HepG2 (cell line): Measurements from ENCODE around the gene DDX60.

Experiments used
- EP300 ChIP-seq, 3 experiments: sonication (generic) in 1 of 3; formaldehyde crosslinking in 1 of 3; IDR thresholded peaks; 2 replicates each; pipeline versions ENCODE4 v1.5.1 to v1.6.1; 2011 to 2020; ENCODE audit warnings: low read depth in 2 of 3, low read length in 2 of 3, borderline replicate concordance in 1 of 3, improper control_type of control experiment in 1 of 3, mild to moderate bottlenecking in 1 of 3, missing genetic modification reagents in 1 of 3, moderate library complexity in 1 of 3
- FOXK2 ChIP-seq: fragments of 450-650 bp; IDR thresholded peaks from 2 replicates; pipeline ENCODE4 v1.6.1; 2016
- MAFK ChIP-seq, 2 experiments: IDR thresholded peaks in 1 of 2; conservative IDR thresholded peaks in 1 of 2; 2 replicates each; pipeline ENCODE4 v1.6.1; 2011; ENCODE audit warnings: improper control_type of control experiment in 2 of 2, low read length in 2 of 2
- POLR2A ChIP-seq, 2 experiments: IDR thresholded peaks; 2 replicates each; pipeline ENCODE4 v1.6.1; 2011; ENCODE audit warnings: low read depth in 2 of 2, low read length in 2 of 2, mild to moderate bottlenecking in 1 of 2, moderate library complexity in 1 of 2; ENCODE audit not compliant: insufficient read depth in 1 of 2
- RFX5 ChIP-seq: IDR thresholded peaks from 2 replicates; pipeline ENCODE4 v1.6.1; 2011; ENCODE audit warnings: low read depth, low read length, improper control_type of control experiment
- TCF7 ChIP-seq: sonication (generic); IDR thresholded peaks from 2 replicates; pipeline ENCODE4 v1.6.1; 2016; ENCODE audit warnings: antibody characterized with exemption, low read depth
- TF ChIP-seq, protein P1 (sequence below): IDR thresholded peaks from 2 replicates; pipeline ENCODE4 v1.4.0; 2020; ENCODE audit warnings: mild to moderate bottlenecking, missing genetic modification reagents

DNA sequence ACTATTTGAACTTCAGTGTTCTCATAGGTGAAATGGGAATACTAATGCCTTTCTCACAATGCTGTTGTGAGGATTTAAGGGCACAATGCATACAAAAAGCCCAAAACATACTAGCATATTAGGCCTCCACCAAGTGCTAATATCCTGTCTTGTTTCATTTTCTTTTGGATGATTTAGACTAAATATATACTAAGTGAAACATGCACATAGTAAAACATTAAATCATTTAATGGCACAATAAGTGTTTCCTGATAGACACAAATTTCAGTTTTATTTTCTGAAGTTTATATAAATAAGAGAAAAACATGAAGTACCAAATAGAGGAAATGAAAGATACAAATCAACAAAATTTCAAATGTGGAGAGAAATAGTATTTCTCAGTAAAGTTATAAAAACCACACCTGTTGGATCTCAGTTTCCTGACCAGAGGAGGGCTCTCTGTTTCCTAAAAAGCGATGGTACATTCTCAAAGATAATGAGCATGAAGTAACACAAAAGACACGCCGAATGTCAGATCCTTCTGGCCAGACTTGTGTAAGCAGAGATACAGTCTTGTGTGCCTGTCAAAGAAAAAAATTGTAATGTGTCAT, 25.1 kb downstream of the DDX60 start:
- TF ChIP-seq TCF7 (no peak), EP300 (IDR thresholded peaks at IDR 0.05; ENCODE audit: low read depth in 2 of 2, low read length in 2 of 2) (no peak), EP300 (CRISPR knock-in tag; IDR thresholded peaks at IDR 0.05; ENCODE audit: borderline replicate concordance) (no peak), MAFK (conservative IDR thresholded peaks at IDR 0.05 in 1 of 2, IDR thresholded peaks at IDR 0.05 in 1 of 2; ENCODE audit: low read length in 2 of 2) (no peak), POLR2A (IDR thresholded peaks at IDR 0.05; ENCODE audit: insufficient read depth in 1 of 2, low read depth in 2 of 2, low read length in 2 of 2) (no peak), RFX5 (no peak), FOXK2 (no peak)
- TF ChIP-seq, protein P1, sequence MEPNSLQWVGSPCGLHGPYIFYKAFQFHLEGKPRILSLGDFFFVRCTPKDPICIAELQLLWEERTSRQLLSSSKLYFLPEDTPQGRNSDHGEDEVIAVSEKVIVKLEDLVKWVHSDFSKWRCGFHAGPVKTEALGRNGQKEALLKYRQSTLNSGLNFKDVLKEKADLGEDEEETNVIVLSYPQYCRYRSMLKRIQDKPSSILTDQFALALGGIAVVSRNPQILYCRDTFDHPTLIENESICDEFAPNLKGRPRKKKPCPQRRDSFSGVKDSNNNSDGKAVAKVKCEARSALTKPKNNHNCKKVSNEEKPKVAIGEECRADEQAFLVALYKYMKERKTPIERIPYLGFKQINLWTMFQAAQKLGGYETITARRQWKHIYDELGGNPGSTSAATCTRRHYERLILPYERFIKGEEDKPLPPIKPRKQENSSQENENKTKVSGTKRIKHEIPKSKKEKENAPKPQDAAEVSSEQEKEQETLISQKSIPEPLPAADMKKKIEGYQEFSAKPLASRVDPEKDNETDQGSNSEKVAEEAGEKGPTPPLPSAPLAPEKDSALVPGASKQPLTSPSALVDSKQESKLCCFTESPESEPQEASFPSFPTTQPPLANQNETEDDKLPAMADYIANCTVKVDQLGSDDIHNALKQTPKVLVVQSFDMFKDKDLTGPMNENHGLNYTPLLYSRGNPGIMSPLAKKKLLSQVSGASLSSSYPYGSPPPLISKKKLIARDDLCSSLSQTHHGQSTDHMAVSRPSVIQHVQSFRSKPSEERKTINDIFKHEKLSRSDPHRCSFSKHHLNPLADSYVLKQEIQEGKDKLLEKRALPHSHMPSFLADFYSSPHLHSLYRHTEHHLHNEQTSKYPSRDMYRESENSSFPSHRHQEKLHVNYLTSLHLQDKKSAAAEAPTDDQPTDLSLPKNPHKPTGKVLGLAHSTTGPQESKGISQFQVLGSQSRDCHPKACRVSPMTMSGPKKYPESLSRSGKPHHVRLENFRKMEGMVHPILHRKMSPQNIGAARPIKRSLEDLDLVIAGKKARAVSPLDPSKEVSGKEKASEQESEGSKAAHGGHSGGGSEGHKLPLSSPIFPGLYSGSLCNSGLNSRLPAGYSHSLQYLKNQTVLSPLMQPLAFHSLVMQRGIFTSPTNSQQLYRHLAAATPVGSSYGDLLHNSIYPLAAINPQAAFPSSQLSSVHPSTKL (CRISPR knock-in tag), result no peak
